Astrocyte (in vitro differentiated cells and primary cell): ENCODE data around the gene TCERG1.

ENCODE experiments used
- EZH2 ChIP-seq: IDR thresholded peaks from 2 replicates; pipeline ENCODE4 v1.6.1; 2012; ENCODE audit warnings: mild to moderate bottlenecking, low read length, inconsistent platforms; ENCODE audit not compliant: insufficient read depth
- TF ChIP-seq, protein P1 (sequence below): IDR thresholded peaks from 2 replicates; pipeline ENCODE4 v1.5.1; 2011; ENCODE audit warnings: low read depth, mild to moderate bottlenecking, inconsistent platforms, low read length, moderate library complexity; ENCODE audit not compliant: insufficient read depth

DNA sequence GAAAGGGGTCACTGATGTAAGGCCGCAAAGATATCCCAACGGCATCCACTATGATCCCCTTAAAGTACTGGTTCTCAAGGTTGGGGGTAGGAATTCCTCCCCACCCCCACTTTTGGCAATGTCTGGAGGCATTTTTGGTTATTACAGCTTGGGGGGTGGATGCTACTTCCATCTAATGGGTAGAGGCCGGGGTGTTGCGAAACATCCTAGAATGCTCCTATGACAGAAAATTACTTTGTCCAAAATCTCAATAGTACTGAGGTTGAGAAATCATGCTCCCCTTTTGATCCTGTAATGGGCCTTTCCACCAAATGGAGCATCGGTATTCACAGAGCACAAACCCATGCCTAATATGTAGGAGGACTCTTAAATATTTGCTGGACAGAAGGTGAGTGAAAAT, 20.8 kb upstream of the TCERG1 start:
- TF ChIP-seq, protein P1, sequence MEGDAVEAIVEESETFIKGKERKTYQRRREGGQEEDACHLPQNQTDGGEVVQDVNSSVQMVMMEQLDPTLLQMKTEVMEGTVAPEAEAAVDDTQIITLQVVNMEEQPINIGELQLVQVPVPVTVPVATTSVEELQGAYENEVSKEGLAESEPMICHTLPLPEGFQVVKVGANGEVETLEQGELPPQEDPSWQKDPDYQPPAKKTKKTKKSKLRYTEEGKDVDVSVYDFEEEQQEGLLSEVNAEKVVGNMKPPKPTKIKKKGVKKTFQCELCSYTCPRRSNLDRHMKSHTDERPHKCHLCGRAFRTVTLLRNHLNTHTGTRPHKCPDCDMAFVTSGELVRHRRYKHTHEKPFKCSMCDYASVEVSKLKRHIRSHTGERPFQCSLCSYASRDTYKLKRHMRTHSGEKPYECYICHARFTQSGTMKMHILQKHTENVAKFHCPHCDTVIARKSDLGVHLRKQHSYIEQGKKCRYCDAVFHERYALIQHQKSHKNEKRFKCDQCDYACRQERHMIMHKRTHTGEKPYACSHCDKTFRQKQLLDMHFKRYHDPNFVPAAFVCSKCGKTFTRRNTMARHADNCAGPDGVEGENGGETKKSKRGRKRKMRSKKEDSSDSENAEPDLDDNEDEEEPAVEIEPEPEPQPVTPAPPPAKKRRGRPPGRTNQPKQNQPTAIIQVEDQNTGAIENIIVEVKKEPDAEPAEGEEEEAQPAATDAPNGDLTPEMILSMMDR: no peak
- no peak for TF ChIP-seq EZH2
